H1 (cell line): ENCODE measurements around the gene UTS2B. TPM values are rescaled to one million over a fixed set of nuclear protein-coding genes. Genes with fewer than 3 reads are reported as not detected.

Experiments
- NANOG ChIP-seq: IDR thresholded peaks from 2 replicates; pipeline ENCODE4 v1.6.1; 2011; ENCODE audit warnings: low read length, low read depth, mild to moderate bottlenecking, inconsistent platforms; ENCODE audit not compliant: insufficient read depth, poor library complexity, severe bottlenecking
- SIRT6 ChIP-seq: IDR thresholded peaks from one replicate; pipeline ENCODE4 v1.7.1; 2012; ENCODE audit warnings: low read length, inconsistent platforms
- polyA plus RNA-seq, 7 experiments: library from polyadenylated mRNA; depleted of rRNA in 3 of 7; stranded (reverse) in 5 of 7; unstranded in 2 of 7; fragments of >200 nt in 5 of 7; fragments of 200-250 nt in 2 of 7; gene quantifications; 1 replicate in 5 of 7; 2 replicates in 1 of 7; 4 replicates in 1 of 7; pipeline versions ENCODE4 v1.2.1 to v1.2.3, GENCODE V29; 2011 to 2013; ENCODE audit warnings: missing spikeins in 2 of 7, mixed read lengths in 2 of 7
- total RNA-seq: library from RNA; stranded (reverse); fragmentation: NEBNext Ultra II Directional; extraction: Animal tissue kit (Norgen Biotek cat#: 25700); gene quantifications from 2 replicates; pipeline ENCODE4 v1.2.1, GENCODE V29; 2021
- TF ChIP-seq, protein P1 (sequence below), 3 experiments: IDR thresholded peaks; 1 replicate in 2 of 3; 2 replicates in 1 of 3; pipeline versions ENCODE4 v1.5.1 to v1.6.1; 2011; ENCODE audit warnings: low read length in 3 of 3, mild to moderate bottlenecking in 3 of 3, inconsistent platforms in 2 of 3, low read depth in 1 of 3, moderate library complexity in 1 of 3; ENCODE audit not compliant: insufficient read depth in 1 of 3; ENCODE audit errors: control extremely low read depth in 1 of 3
- TF ChIP-seq, protein P2 (sequence below): IDR thresholded peaks from 2 replicates; pipeline ENCODE4 v1.6.1; 2012; ENCODE audit warnings: inconsistent platforms

Gene UTS2B
- total and polyA plus RNA-seq, 2 of the 8 experiments (the other 6 are each of a cell fraction or from before 2014, with no cell fraction given): not detected

DNA sequence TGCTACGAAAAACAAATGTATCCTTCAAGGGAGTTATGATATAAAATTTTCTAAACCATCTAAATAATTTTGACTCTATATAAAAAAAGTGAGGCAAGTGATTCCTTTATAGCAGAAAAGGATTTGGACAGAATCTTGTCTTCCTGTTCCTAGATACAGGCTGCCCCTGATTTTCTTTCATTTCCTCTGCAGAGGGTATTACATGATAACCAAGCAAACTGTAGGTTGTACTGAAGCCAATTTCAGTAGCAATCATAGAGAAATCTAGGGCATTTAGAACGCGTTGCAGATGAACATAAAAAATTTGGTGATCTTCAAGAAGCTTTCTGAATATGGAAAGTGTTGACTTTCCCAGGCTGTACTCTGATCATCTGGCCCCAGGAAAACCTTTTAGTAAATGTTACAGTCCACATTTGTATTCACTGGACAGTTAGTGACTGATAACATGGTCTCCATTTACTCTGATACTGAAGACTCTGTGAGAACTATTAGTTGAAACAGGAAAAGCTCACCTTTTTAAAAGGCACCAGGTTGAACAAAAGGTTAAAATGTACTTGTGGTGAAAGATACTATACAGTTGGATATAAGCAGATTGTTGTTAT, 9.1 kb upstream of the UTS2B start (continued):
- TF ChIP-seq, protein P1, sequence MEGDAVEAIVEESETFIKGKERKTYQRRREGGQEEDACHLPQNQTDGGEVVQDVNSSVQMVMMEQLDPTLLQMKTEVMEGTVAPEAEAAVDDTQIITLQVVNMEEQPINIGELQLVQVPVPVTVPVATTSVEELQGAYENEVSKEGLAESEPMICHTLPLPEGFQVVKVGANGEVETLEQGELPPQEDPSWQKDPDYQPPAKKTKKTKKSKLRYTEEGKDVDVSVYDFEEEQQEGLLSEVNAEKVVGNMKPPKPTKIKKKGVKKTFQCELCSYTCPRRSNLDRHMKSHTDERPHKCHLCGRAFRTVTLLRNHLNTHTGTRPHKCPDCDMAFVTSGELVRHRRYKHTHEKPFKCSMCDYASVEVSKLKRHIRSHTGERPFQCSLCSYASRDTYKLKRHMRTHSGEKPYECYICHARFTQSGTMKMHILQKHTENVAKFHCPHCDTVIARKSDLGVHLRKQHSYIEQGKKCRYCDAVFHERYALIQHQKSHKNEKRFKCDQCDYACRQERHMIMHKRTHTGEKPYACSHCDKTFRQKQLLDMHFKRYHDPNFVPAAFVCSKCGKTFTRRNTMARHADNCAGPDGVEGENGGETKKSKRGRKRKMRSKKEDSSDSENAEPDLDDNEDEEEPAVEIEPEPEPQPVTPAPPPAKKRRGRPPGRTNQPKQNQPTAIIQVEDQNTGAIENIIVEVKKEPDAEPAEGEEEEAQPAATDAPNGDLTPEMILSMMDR (IDR thresholded peaks at IDR 0.05; ENCODE audit: control extremely low read depth in 1 of 3, insufficient read depth in 1 of 3, low read depth in 1 of 3, low read length in 3 of 3): no peak
- TF ChIP-seq SIRT6 (no peak), NANOG (no peak)
- TF ChIP-seq, protein P2, sequence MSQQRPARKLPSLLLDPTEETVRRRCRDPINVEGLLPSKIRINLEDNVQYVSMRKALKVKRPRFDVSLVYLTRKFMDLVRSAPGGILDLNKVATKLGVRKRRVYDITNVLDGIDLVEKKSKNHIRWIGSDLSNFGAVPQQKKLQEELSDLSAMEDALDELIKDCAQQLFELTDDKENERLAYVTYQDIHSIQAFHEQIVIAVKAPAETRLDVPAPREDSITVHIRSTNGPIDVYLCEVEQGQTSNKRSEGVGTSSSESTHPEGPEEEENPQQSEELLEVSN: no peak
